CD14-positive monocyte (primary cell): ENCODE results near the gene MYOZ1. TPM values are rescaled to one million over a fixed set of nuclear protein-coding genes. Genes with fewer than 3 reads are reported as not detected.

ENCODE experiments used
- DNase-seq, 3 donors: peaks; one replicate each; pipeline ENCODE4 v3.0.0-alpha.2; 2011 to 2022
- H2AFZ ChIP-seq: 2 replicates; pipeline ENCODE4 v1.6.0; 2012; ENCODE audit warnings: mild to moderate bottlenecking, low read depth, low read length, inconsistent platforms; ENCODE audit not compliant: insufficient read depth, poor library complexity, severe bottlenecking
- H3K27ac ChIP-seq, 2 donors: 1 replicate in 1 of 2; 2 replicates in 1 of 2; pipeline ENCODE4 v1.5.1; 2012 to 2013; ENCODE audit warnings: low read length in 2 of 2, control low read depth in 1 of 2, inconsistent platforms in 1 of 2, low read depth in 1 of 2, mild to moderate bottlenecking in 1 of 2
- H3K27me3 ChIP-seq, 2 donors: one replicate each; pipeline versions ENCODE4 v1.6.0 to v1.6.1; 2011 to 2013; ENCODE audit warnings: low read length in 2 of 2; ENCODE audit not compliant: control insufficient read depth in 2 of 2, insufficient read depth in 2 of 2
- H3K36me3 ChIP-seq, 2 donors: replicated peaks in 1 of 2; 1 replicate in 1 of 2; 2 replicates in 1 of 2; pipeline versions ENCODE4 v1.5.1 to v1.6.1; 2012 to 2013; ENCODE audit warnings: low read length in 2 of 2, control low read depth in 1 of 2, inconsistent platforms in 1 of 2, mild to moderate bottlenecking in 1 of 2; ENCODE audit not compliant: insufficient read depth in 2 of 2, control insufficient read depth in 1 of 2
- H3K4me1 ChIP-seq, 2 donors: 1 replicate in 1 of 2; 2 replicates in 1 of 2; pipeline versions ENCODE4 v1.5.1 to v1.6.1; 2012 to 2013; ENCODE audit warnings: low read length in 2 of 2, control low read depth in 1 of 2, inconsistent platforms in 1 of 2, mild to moderate bottlenecking in 1 of 2, moderate library complexity in 1 of 2; ENCODE audit not compliant: insufficient read depth in 2 of 2, control insufficient read depth in 1 of 2
- H3K4me2 ChIP-seq: replicated peaks from 2 replicates; pipeline ENCODE3; 2012; ENCODE audit warnings: low read length, moderate library complexity, mild to moderate bottlenecking; ENCODE audit not compliant: poor library complexity, severe bottlenecking; ENCODE audit errors: extremely low read depth
- H3K4me3 ChIP-seq, 3 experiments: fragments of 200-600 bp in 1 of 3; sonication (generic) in 1 of 3; replicated peaks in 1 of 3; 1 replicate in 2 of 3; 2 replicates in 1 of 3; pipeline ENCODE4 v1.5.1; 2011 to 2013; ENCODE audit warnings: low read length in 3 of 3, mild to moderate bottlenecking in 3 of 3, control low read depth in 2 of 3, low read depth in 2 of 3, inconsistent platforms in 1 of 3, moderate library complexity in 1 of 3
- H3K79me2 ChIP-seq: 2 replicates; pipeline ENCODE4 v1.6.0; 2012; ENCODE audit warnings: mild to moderate bottlenecking, control low read depth, inconsistent platforms, low read length, moderate library complexity; ENCODE audit not compliant: insufficient read depth
- H3K9ac ChIP-seq: 2 replicates; pipeline ENCODE4 v1.6.0; 2017; ENCODE audit warnings: low read length, mild to moderate bottlenecking; ENCODE audit not compliant: insufficient read depth, poor library complexity, severe bottlenecking
- H3K9me3 ChIP-seq, 2 donors: replicated peaks in 1 of 2; 1 replicate in 1 of 2; 2 replicates in 1 of 2; pipeline versions ENCODE4 v1.5.1 to v1.6.1; 2012 to 2013; ENCODE audit warnings: low read length in 2 of 2, control low read depth in 1 of 2; ENCODE audit not compliant: control insufficient read depth in 1 of 2, insufficient read depth in 1 of 2
- H4K20me1 ChIP-seq: 2 replicates; pipeline ENCODE4 v1.6.0; 2012; ENCODE audit warnings: mild to moderate bottlenecking, low read length, control low read depth, moderate library complexity; ENCODE audit not compliant: insufficient read depth
- H3K27ac Mint-ChIP-seq, 7 donors: one replicate each; pipeline ENCODE4 v1.8.0; 2020; ENCODE audit warnings: mild to moderate bottlenecking in 7 of 7, mixed read lengths in 7 of 7, moderate library complexity in 6 of 7, inconsistent platforms in 2 of 7
- H3K27me3 Mint-ChIP-seq, 3 donors: one replicate each; pipeline ENCODE4 v1.8.0; 2021 to 2022; ENCODE audit warnings: low read depth in 3 of 3, mild to moderate bottlenecking in 3 of 3, mixed read lengths in 3 of 3, moderate library complexity in 3 of 3, inconsistent platforms in 1 of 3
- H3K36me3 Mint-ChIP-seq, 2 donors: one replicate each; pipeline ENCODE4 v1.8.0; 2020; ENCODE audit warnings: mixed read lengths in 2 of 2, inconsistent platforms in 1 of 2, mild to moderate bottlenecking in 1 of 2
- H3K4me1 Mint-ChIP-seq: one replicate; pipeline ENCODE4 v1.8.0; 2020; ENCODE audit warnings: mild to moderate bottlenecking, mixed read lengths
- H3K4me3 Mint-ChIP-seq, 2 donors: one replicate each; pipeline ENCODE4 v1.8.0; 2020; ENCODE audit warnings: mild to moderate bottlenecking in 2 of 2, mixed read lengths in 2 of 2, moderate library complexity in 1 of 2
- H3K9me3 Mint-ChIP-seq, 7 donors: one replicate each; pipeline ENCODE4 v1.8.0; 2020 to 2022; ENCODE audit warnings: mixed read lengths in 7 of 7, mild to moderate bottlenecking in 6 of 7, moderate library complexity in 6 of 7, inconsistent platforms in 2 of 7
- CTCF ChIP-seq: fragments of 200-600 bp; IDR thresholded peaks from one replicate; pipeline ENCODE4 v1.8.0; 2022; ENCODE audit warnings: antibody characterized with exemption, mild to moderate bottlenecking
- WGBS: methylation state at CpG from one replicate; pipeline ENCODE4 v1.1.5; 2013; ENCODE audit warnings: missing lambda C conversion rate; ENCODE audit not compliant: insufficient coverage; 5-methylcytosine and 5-hydroxymethylcytosine counted together
- intact Hi-C, 2 donors: fragments of 100-400 bp; cut with micrococcal nuclease; formaldehyde crosslinking; loops; one replicate each; pipeline versions ENCODE4 v1.15.0 to v1.15.1; 2023
- polyA plus RNA-seq, 3 donors: library from polyadenylated mRNA; depleted of rRNA in 1 of 3; unstranded in 2 of 3; stranded (reverse) in 1 of 3; fragments of 300-500 nt in 2 of 3; fragments of >200 nt in 1 of 3; fragmentation: Illumina TruSeq in 2 of 3; gene quantifications; 1 replicate in 2 of 3; 2 replicates in 1 of 3; pipeline ENCODE4 v1.2.3, GENCODE V29; 2012 to 2021

The MYOZ1 gene
- polyA plus RNA-seq, 3 donors = not detected

- no peaks in the 10 kb centered on the region for H3K27me3 ChIP-seq
- Mint-ChIP-seq H3K4me3 (no peak overlapping the region), H3K36me3 (no peaks in the 10 kb centered on the region), H3K27me3 (peaks cover 0 to 3% (median 0%) of the 10 kb centered on the region in 3 donors), H3K4me1 (peaks cover 14% of the 10 kb centered on the region), H3K9me3 (peaks cover 0 to 2% (median 0%) of the 10 kb centered on the region in 7 donors), H3K27ac (no peak overlapping the region)
- no peak overlapping the region for H3K4me2 ChIP-seq
- H3K9me3 ChIP-seq = no peaks in the 10 kb centered on the region
- H4K20me1 ChIP-seq = no peaks in the 10 kb centered on the region
- no peak for DNase-seq
- no peak for TF ChIP-seq CTCF
- no peak overlapping the region for H3K9ac ChIP-seq
- H3K4me1 ChIP-seq = peaks cover 16 to 17% of the 10 kb centered on the region in 2 donors
- 88% methylated on average over 7 of the region's 7 CpGs for WGBS
- peaks cover 4% of the 10 kb centered on the region for H3K79me2 ChIP-seq
- H3K36me3 ChIP-seq = no peaks in the 10 kb centered on the region
- no peak overlapping the region for H3K4me3 ChIP-seq
- intact Hi-C loops = no loop called here
- no peak overlapping the region for H2AFZ ChIP-seq
- H3K27ac ChIP-seq = no peak overlapping the region
These were observed 12.9 kb downstream of the MYOZ1 start for GRCh38 chr10:73628405-73628804.

- no peaks in the 10 kb centered on the region for H3K36me3 ChIP-seq
- no peak overlapping the region for H3K27ac ChIP-seq
- Mint-ChIP-seq H3K36me3 (no peaks in the 10 kb centered on the region), H3K4me3 (no peak overlapping the region), H3K9me3 (no peaks in the 10 kb centered on the region), H3K4me1 (peaks cover 14% of the 10 kb centered on the region), H3K27me3 (peaks cover 0 to 3% (median 0%) of the 10 kb centered on the region in 3 donors), H3K27ac (peak overlapping the region in 1 of 7 donors; percentile 60)
- no peak for DNase-seq
- intact Hi-C loops = no loop called here
- H3K79me2 ChIP-seq = peaks cover 4% of the 10 kb centered on the region
- 96% methylated on average over 4 of the region's 6 CpGs for WGBS
- no peak overlapping the region for H3K9ac ChIP-seq
- no peaks in the 10 kb centered on the region for H3K9me3 ChIP-seq
- H3K4me2 ChIP-seq = no peak overlapping the region
- TF ChIP-seq CTCF = no peak
- H3K27me3 ChIP-seq = no peaks in the 10 kb centered on the region
- H2AFZ ChIP-seq = no peak overlapping the region
- peaks cover 16 to 17% of the 10 kb centered on the region in 2 donors for H3K4me1 ChIP-seq
- no peak overlapping the region for H3K4me3 ChIP-seq
- H4K20me1 ChIP-seq = no peaks in the 10 kb centered on the region
These were observed 14.0 kb downstream of the MYOZ1 start for GRCh38 chr10:73627300-73627699.
